ENCODE data around the gene AMACR. TPM values are rescaled to one million over a fixed set of nuclear protein-coding genes. Genes with fewer than 3 reads are reported as not detected.

AMACR gene
- total and polyA plus RNA-seq, 2 of the 13 experiments (the other 11 are each of a cell fraction or from before 2014, with no cell fraction given): 8.9 to 19.7 TPM

GRCh38 chr5:34012791-34013190 lies 4.9 kb upstream of the AMACR start:
- intact Hi-C loops (cut with micrococcal nuclease; ENCODE audit: unreplicated experiment): no loop called here
- no peak overlapping the region for H3K4me3 ChIP-seq (replicated peaks in 1 of 3; ENCODE audit: insufficient read depth in 1 of 3, low read depth in 2 of 3, low read length in 3 of 3)
- no peaks in the 10 kb centered on the region for H3K27me3 ChIP-seq (ENCODE audit: control insufficient read depth in 1 of 2, insufficient read depth in 2 of 2, low read length in 2 of 2)
- no peak for DNase-seq (ENCODE audit: low spot score)
- no peak overlapping the region for H3K4me2 ChIP-seq (ENCODE audit: low read depth, low read length)
- TF ChIP-seq HINFP (CRISPR knock-in tag; IDR thresholded peaks at IDR 0.05; ENCODE audit: low read depth): no peak
- TF ChIP-seq HNRNPK (IDR thresholded peaks at IDR 0.05; ENCODE audit: low read depth, low read length, poor library complexity, severe bottlenecking): no peak
- no peak for TF ChIP-seq ZFP90 (CRISPR knock-in tag; IDR thresholded peaks at IDR 0.05; ENCODE audit: borderline replicate concordance)
- TF ChIP-seq TMF1 (CRISPR knock-in tag; IDR thresholded peaks at IDR 0.05; ENCODE audit: low read depth): no peak
- no peak for TF ChIP-seq ZNF124 (CRISPR knock-in tag; IDR thresholded peaks at IDR 0.05)
- TF ChIP-seq ZFP62 (CRISPR knock-in tag; IDR thresholded peaks at IDR 0.05): no peak
- TF ChIP-seq KLF6 (CRISPR knock-in tag; IDR thresholded peaks at IDR 0.05): no peak
- TF ChIP-seq NR1H2 (CRISPR knock-in tag; IDR thresholded peaks at IDR 0.05; ENCODE audit: borderline replicate concordance, low read depth): no peak
- no peak for TF ChIP-seq ZNF17 (CRISPR knock-in tag; IDR thresholded peaks at IDR 0.05)
- H3K36me3 ChIP-seq (replicated peaks in 1 of 2; ENCODE audit: control insufficient read depth in 1 of 2, insufficient read depth in 2 of 2, low read length in 2 of 2): no peaks in the 10 kb centered on the region
- ChIA-PET CTCF (ENCODE audit: low intra/inter-chr PET ratio, low total read pairs) (no interaction called here), POLR2A (no interaction called here)
- no peak overlapping the region for H2AFZ ChIP-seq (ENCODE audit: low read length)
- FAIRE-seq: no peak
- H3K4me1 ChIP-seq (ENCODE audit: insufficient read depth, low read length): peaks cover 38% of the 10 kb centered on the region
- no TSS peak for BruUV-seq (replicated peaks)
- no peaks in the 10 kb centered on the region for H3K9me3 ChIP-seq (ENCODE audit: low read length)
- no peaks in the 10 kb centered on the region for H4K20me1 ChIP-seq (ENCODE audit: insufficient read depth, low read length)
- no peak overlapping the region for H3K9ac ChIP-seq (ENCODE audit: insufficient read depth, low read depth, low read length)
- ATAC-seq: no peak
- no peak overlapping the region for H3K27ac ChIP-seq (ENCODE audit: extremely low read length, insufficient read depth, low read length)
- no peaks in the 10 kb centered on the region for H3K79me2 ChIP-seq (ENCODE audit: insufficient read depth, low read length)
- in situ Hi-C loops (cut with HindIII; ENCODE audit: extremely low pct_ligation_motif_present, low pct_unique_long_range_greater_than_20kb): no loop called here
